Neuronal stem cell (in vitro differentiated cells): ENCODE results near the gene ADAMTS17.

ENCODE experiments used
- DNase-seq: peaks from one replicate; pipeline ENCODE4 v3.0.0-alpha.2; 2013; ENCODE audit warnings: low spot score
- H2AFZ ChIP-seq: one replicate; pipeline ENCODE4 v1.6.1; 2013; ENCODE audit warnings: mild to moderate bottlenecking, low read length, inconsistent platforms
- H2AK5ac ChIP-seq: 2 replicates; pipeline ENCODE4 v1.6.1; 2013; ENCODE audit warnings: low read depth, mild to moderate bottlenecking, inconsistent platforms, low read length, moderate library complexity, mixed read lengths
- H2BK120ac ChIP-seq: 2 replicates; pipeline ENCODE4 v1.6.1; 2013; ENCODE audit warnings: low read depth, mild to moderate bottlenecking, inconsistent platforms, low read length, moderate library complexity, mixed read lengths
- H2BK12ac ChIP-seq: one replicate; pipeline ENCODE4 v1.6.1; 2013; ENCODE audit warnings: low read length, inconsistent platforms
- H2BK15ac ChIP-seq: 2 replicates; pipeline ENCODE4 v1.6.1; 2013; ENCODE audit warnings: mild to moderate bottlenecking, low read length, inconsistent platforms, mixed read lengths
- H2BK5ac ChIP-seq: one replicate; pipeline ENCODE4 v1.6.1; 2013; ENCODE audit warnings: inconsistent platforms, mild to moderate bottlenecking, low read length, moderate library complexity
- H3K14ac ChIP-seq: one replicate; pipeline ENCODE4 v1.6.1; 2013; ENCODE audit warnings: low read length, inconsistent platforms
- H3K18ac ChIP-seq: 2 replicates; pipeline ENCODE4 v1.6.1; 2013; ENCODE audit warnings: low read length, inconsistent platforms
- H3K23ac ChIP-seq: 2 replicates; pipeline ENCODE4 v1.6.1; 2013; ENCODE audit warnings: low read depth, mild to moderate bottlenecking, mixed read lengths, low read length, inconsistent platforms; ENCODE audit not compliant: poor library complexity
- H3K27ac ChIP-seq: replicated peaks from 3 replicates; pipeline ENCODE4 v1.5.1; 2013; ENCODE audit warnings: low read length, inconsistent platforms
- H3K27me3 ChIP-seq, 3 experiments: 2 replicates each; pipeline ENCODE4 v1.6.1; 2013; ENCODE audit warnings: low read length in 3 of 3, mild to moderate bottlenecking in 2 of 3, inconsistent platforms in 1 of 3, low read depth in 1 of 3, mixed read lengths in 1 of 3, moderate library complexity in 1 of 3; ENCODE audit not compliant: control insufficient read depth in 3 of 3, insufficient read depth in 3 of 3
- H3K36me3 ChIP-seq, 2 donors: replicated peaks in 1 of 2; 2 replicates each; pipeline ENCODE4 v1.6.1; 2013; ENCODE audit warnings: low read length in 2 of 2; ENCODE audit not compliant: control insufficient read depth in 2 of 2, insufficient read depth in 2 of 2
- H3K4ac ChIP-seq: 2 replicates; pipeline ENCODE4 v1.6.1; 2013; ENCODE audit warnings: inconsistent platforms, mild to moderate bottlenecking, low read length, moderate library complexity
- H3K4me1 ChIP-seq, 2 donors: 1 replicate in 1 of 2; 2 replicates in 1 of 2; pipeline ENCODE4 v1.6.1; 2013; ENCODE audit warnings: low read length in 2 of 2, low read depth in 1 of 2; ENCODE audit not compliant: control insufficient read depth in 2 of 2, insufficient read depth in 1 of 2
- H3K4me2 ChIP-seq: one replicate; pipeline ENCODE4 v1.6.1; 2013; ENCODE audit warnings: mild to moderate bottlenecking, low read length, inconsistent platforms; ENCODE audit not compliant: insufficient read depth, poor library complexity, severe bottlenecking
- H3K4me3 ChIP-seq, 2 donors: 2 replicates each; pipeline ENCODE4 v1.5.1; 2013; ENCODE audit warnings: low read length in 2 of 2, mild to moderate bottlenecking in 2 of 2, inconsistent platforms in 1 of 2, moderate library complexity in 1 of 2
- H3K79me1 ChIP-seq: one replicate; pipeline ENCODE4 v1.6.1; 2013; ENCODE audit warnings: low read depth, mild to moderate bottlenecking, inconsistent platforms, low read length, moderate library complexity
- H3K9ac ChIP-seq: one replicate; pipeline ENCODE4 v1.6.1; 2013; ENCODE audit warnings: mild to moderate bottlenecking, low read depth, low read length, inconsistent platforms; ENCODE audit not compliant: poor library complexity
- H3K9me3 ChIP-seq, 2 donors: replicated peaks in 1 of 2; 2 replicates each; pipeline versions ENCODE3 to v1.6.1; 2013; ENCODE audit warnings: low read length in 2 of 2, mild to moderate bottlenecking in 2 of 2, inconsistent platforms in 1 of 2, low read depth in 1 of 2, mixed read lengths in 1 of 2, moderate library complexity in 1 of 2; ENCODE audit not compliant: control insufficient read depth in 2 of 2, insufficient read depth in 1 of 2
- H4K8ac ChIP-seq: one replicate; pipeline ENCODE4 v1.6.1; 2013; ENCODE audit warnings: low read depth, mild to moderate bottlenecking, inconsistent platforms, low read length, moderate library complexity
- H4K91ac ChIP-seq: one replicate; pipeline ENCODE4 v1.6.1; 2013; ENCODE audit warnings: low read length, low read depth, mild to moderate bottlenecking, inconsistent platforms; ENCODE audit not compliant: poor library complexity
- WGBS, 2 donors: extraction: QIAGEN DNeasy Blood & Tissue Kit; methylation state at CpG; one replicate each; pipeline ENCODE4 v1.1.7; 2013; ENCODE audit warnings: missing lambda C conversion rate in 2 of 2, mixed read lengths in 1 of 2; ENCODE audit not compliant: insufficient read length in 2 of 2, insufficient replicate concordance in 1 of 2; ENCODE audit errors: extremely low coverage in 2 of 2; 5-methylcytosine and 5-hydroxymethylcytosine counted together

The ADAMTS17 gene

DNA sequence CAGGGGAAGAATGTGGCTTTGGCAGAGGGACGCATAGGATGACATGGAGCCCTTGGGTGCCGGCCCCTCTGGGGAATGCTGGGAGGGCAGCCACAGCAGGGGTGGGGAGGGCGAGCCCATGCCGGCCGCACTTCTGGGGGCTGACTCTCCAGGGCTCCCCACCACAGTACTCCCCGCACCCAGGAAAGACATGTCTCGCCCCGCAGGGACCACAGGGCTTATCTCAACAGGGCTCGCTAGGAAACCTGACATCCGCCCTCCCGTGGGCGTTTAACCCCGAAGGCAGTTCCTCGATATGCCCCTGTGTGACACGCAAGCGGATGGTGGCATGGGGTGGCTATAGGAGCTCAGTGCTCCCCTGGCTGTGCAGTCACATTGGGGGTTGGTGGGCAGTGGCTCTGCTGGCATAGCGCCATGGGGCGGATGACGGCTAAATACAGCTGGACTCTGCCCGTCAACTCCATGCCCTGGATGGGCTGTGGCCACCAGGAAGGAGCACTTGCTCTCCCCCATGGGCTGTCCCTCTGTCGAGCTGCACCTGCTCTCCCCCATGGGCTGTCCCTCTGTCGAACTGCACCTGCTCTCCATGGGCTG is 141.4 kb downstream of the ADAMTS17 start:
- no peak overlapping the region for H4K91ac ChIP-seq
- H4K8ac ChIP-seq = no peak overlapping the region
- no peak overlapping the region for H2BK120ac ChIP-seq
- H3K4me2 ChIP-seq = no peak overlapping the region
- DNase-seq = no peak
- no peaks in the 10 kb centered on the region for H3K27me3 ChIP-seq
- no peak overlapping the region for H3K4ac ChIP-seq
- no peak overlapping the region for H3K27ac ChIP-seq
- H3K23ac ChIP-seq = peak overlapping the region; percentile 50
- H3K14ac ChIP-seq = no peak overlapping the region
- H3K4me1 ChIP-seq = peaks cover 0 to 5% of the 10 kb centered on the region in 2 donors
- peak overlapping the region; percentile 67 for H3K18ac ChIP-seq
- H2AFZ ChIP-seq = no peak overlapping the region
- H3K9me3 ChIP-seq = no peaks in the 10 kb centered on the region
- no peak overlapping the region for H3K4me3 ChIP-seq
- no peaks in the 10 kb centered on the region for H3K36me3 ChIP-seq
- no peaks in the 10 kb centered on the region for H3K79me1 ChIP-seq
- peak overlapping the region; percentile 75 for H2BK12ac ChIP-seq
- H2AK5ac ChIP-seq = peak overlapping the region; percentile 51
- no CpG with 5 or more reads among the region's 22 CpGs for WGBS, 2 donors
- no peak overlapping the region for H3K9ac ChIP-seq
- H2BK15ac ChIP-seq = peak overlapping the region; percentile 37
- no peak overlapping the region for H2BK5ac ChIP-seq

- Histone ChIP-seq H4K8ac (no peak overlapping the region), H3K4me1 (peaks cover 0 to 5% of the 10 kb centered on the region in 2 donors), H3K4me2 (no peak overlapping the region), H3K14ac (no peak overlapping the region), H2AFZ (no peak overlapping the region), H3K36me3 (no peaks in the 10 kb centered on the region), H3K18ac (peak overlapping the region; percentile 44), H2BK12ac (no peak overlapping the region), H2BK120ac (no peak overlapping the region), H3K23ac (no peak overlapping the region), H3K9me3 (no peaks in the 10 kb centered on the region), H3K79me1 (no peaks in the 10 kb centered on the region), H2BK5ac (no peak overlapping the region), H3K4ac (no peak overlapping the region), H4K91ac (no peak overlapping the region), H3K9ac (no peak overlapping the region), H2BK15ac (peak overlapping the region; percentile 37), H3K27me3 (no peaks in the 10 kb centered on the region), H3K4me3 (no peak overlapping the region), H3K27ac (no peak overlapping the region), H2AK5ac (peak overlapping the region; percentile 31)
- DNase-seq = no peak
- WGBS, 2 donors = no CpG with 5 or more reads among the region's 21 CpGs
Observed at GRCh38 chr15:100199711-100200286, 142.0 kb downstream of the ADAMTS17 start.

DNA sequence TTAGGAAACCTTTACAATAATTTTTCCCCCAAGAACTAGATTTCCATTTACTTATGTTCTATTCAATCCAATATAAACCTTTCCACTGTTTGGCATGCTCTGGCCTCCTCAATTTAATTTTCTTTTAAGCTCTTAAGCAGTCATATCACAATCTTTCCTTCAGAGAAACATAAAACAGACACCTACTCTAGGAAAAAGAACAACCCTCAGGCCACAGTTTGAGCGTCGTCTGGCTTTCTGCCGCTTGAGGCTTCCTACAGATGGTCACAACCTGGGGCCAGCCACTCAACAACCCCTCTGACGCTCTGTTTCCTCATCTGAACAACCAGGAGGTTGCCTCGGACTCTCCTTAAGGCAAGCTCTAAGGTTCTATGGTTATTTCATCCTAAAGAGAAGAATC is 143.3 kb downstream of the ADAMTS17 start:
- Histone ChIP-seq H2BK120ac (no peak overlapping the region), H2BK12ac (no peak overlapping the region), H3K4me3 (no peak overlapping the region), H3K9ac (no peak overlapping the region), H3K4ac (no peak overlapping the region), H3K4me1 (peaks cover 0 to 9% of the 10 kb centered on the region in 2 donors), H4K8ac (no peak overlapping the region), H2BK15ac (no peak overlapping the region), H3K23ac (no peak overlapping the region), H3K27me3 (no peaks in the 10 kb centered on the region), H3K14ac (no peak overlapping the region), H4K91ac (no peak overlapping the region), H3K18ac (no peak overlapping the region), H3K9me3 (no peaks in the 10 kb centered on the region), H3K27ac (no peak overlapping the region), H3K4me2 (no peak overlapping the region), H3K79me1 (no peaks in the 10 kb centered on the region), H2BK5ac (no peak overlapping the region), H3K36me3 (no peaks in the 10 kb centered on the region), H2AK5ac (no peak overlapping the region), H2AFZ (no peak overlapping the region)
- no peak for DNase-seq
- WGBS, 2 donors = no CpG with 5 or more reads among the region's 5 CpGs

- H3K36me3 ChIP-seq = no peaks in the 10 kb centered on the region
- H3K27ac ChIP-seq = no peak overlapping the region
- H3K9me3 ChIP-seq = no peaks in the 10 kb centered on the region
- H2BK120ac ChIP-seq = no peak overlapping the region
- H3K18ac ChIP-seq = no peak overlapping the region
- H3K4me3 ChIP-seq = no peak overlapping the region
- H3K27me3 ChIP-seq = no peaks in the 10 kb centered on the region
- no peak overlapping the region for H2AFZ ChIP-seq
- no peak overlapping the region for H3K4ac ChIP-seq
- H3K4me2 ChIP-seq = no peak overlapping the region
- H2BK15ac ChIP-seq = no peak overlapping the region
- H4K91ac ChIP-seq = no peak overlapping the region
- H3K23ac ChIP-seq = no peak overlapping the region
- no peak overlapping the region for H4K8ac ChIP-seq
- H3K9ac ChIP-seq = no peak overlapping the region
- no peaks in the 10 kb centered on the region for H3K79me1 ChIP-seq
- no peak overlapping the region for H3K14ac ChIP-seq
- DNase-seq = no peak
- WGBS, 2 donors = no CpG with 5 or more reads among the region's 14 CpGs
- H3K4me1 ChIP-seq = peaks cover 0 to 5% of the 10 kb centered on the region in 2 donors
- no peak overlapping the region for H2AK5ac ChIP-seq
- no peak overlapping the region for H2BK5ac ChIP-seq
- H2BK12ac ChIP-seq = no peak overlapping the region
Observed at GRCh38 chr15:100196326-100197058, 145.3 kb downstream of the ADAMTS17 start.
